Muscle of arm (tissue), 12 donors: ENCODE data around the gene FGF11. TPM values are rescaled to one million over a fixed set of nuclear protein-coding genes. Genes with fewer than 3 reads are reported as not detected.

Experiments used
- DNase-seq: peaks from one replicate; pipeline ENCODE4 v3.0.0-alpha.2; 2013
- polyA plus RNA-seq, 12 donors: library from polyadenylated mRNA; unstranded; fragments of 120-200 nt; gene quantifications; one replicate each; pipeline ENCODE4 v1.2.1, GENCODE V29; 2013; ENCODE audit not compliant: insufficient read length in 12 of 12

The FGF11 gene
- polyA plus RNA-seq, 12 donors, result 0.97 to 15.9 (median 2.4) TPM; not detected in 1

- DNase-seq, result no peak
These were observed 11.8 kb upstream of the FGF11 start for GRCh38 chr17:7427549-7427948.

GRCh38 chr17:7428557-7428956 is 10.8 kb upstream of the FGF11 start, which contains the start of gene SPEM3:
Gene SPEM3 (plus strand): TSS chr17:7428857. CDS start chr17:7428903, 46 bp downstream.
- DNase-seq, result no peak

GRCh38 chr17:7429722-7430121 is 9.6 kb upstream of the FGF11 start:
- DNase-seq, result no peak

GRCh38 chr17:7431231-7431630 is 8.1 kb upstream of the FGF11 start:
- DNase-seq, result no peak

GRCh38 chr17:7432296-7432695 is 7.0 kb upstream of the FGF11 start:
- DNase-seq, result no peak

GRCh38 chr17:7435676-7436555 is 3.4 kb upstream of the FGF11 start:
- no peak for DNase-seq

- no peak for DNase-seq
These were observed 2.5 kb upstream of the FGF11 start for GRCh38 chr17:7436556-7437368.

GRCh38 chr17:7437369-7437863 is 1.9 kb upstream of the FGF11 start:
- DNase-seq, result no peak

GRCh38 chr17:7437950-7438614 is 1.2 kb upstream of the FGF11 start:
- no peak for DNase-seq

- DNase-seq, result no peak
These were observed 454 bp upstream of the FGF11 start for GRCh38 chr17:7438656-7439460.

GRCh38 chr17:7440113-7440833 is 961 bp downstream of the FGF11 start:
- no peak for DNase-seq

GRCh38 chr17:7440834-7441195 is 1.5 kb downstream of the FGF11 start:
- DNase-seq, result no peak

- no peak for DNase-seq
These were observed 2.0 kb downstream of the FGF11 start for GRCh38 chr17:7441266-7441665.

GRCh38 chr17:7442142-7442541 is 2.8 kb downstream of the FGF11 start:
- DNase-seq, result no peak

GRCh38 chr17:7443499-7444485 is 4.5 kb downstream of the FGF11 start:
- DNase-seq, result no peak

GRCh38 chr17:7444682-7445618 is 5.6 kb downstream of the FGF11 start, which contains the start of gene CHRNB1:
Gene CHRNB1 (plus strand): TSS chr17:7445061. CDS start chr17:7445128, 67 bp downstream.
- no peak for DNase-seq

- DNase-seq, result no peak
These were observed 6.3 kb downstream of the FGF11 start for GRCh38 chr17:7445619-7445968.

- DNase-seq, result no peak
These were observed 9.1 kb downstream of the FGF11 start for GRCh38 chr17:7448461-7448860.
